ENCODE results near the gene RNF182. TPM values are rescaled to one million over a fixed set of nuclear protein-coding genes. Genes with fewer than 3 reads are reported as not detected.
A peak's percentile ranks its signal among the peaks of the same experiment; 100 is the strongest.

RNF182 gene
- total RNA-seq, 2 donors from 2014 or later: 0.16 to 0.25 TPM

DNA sequence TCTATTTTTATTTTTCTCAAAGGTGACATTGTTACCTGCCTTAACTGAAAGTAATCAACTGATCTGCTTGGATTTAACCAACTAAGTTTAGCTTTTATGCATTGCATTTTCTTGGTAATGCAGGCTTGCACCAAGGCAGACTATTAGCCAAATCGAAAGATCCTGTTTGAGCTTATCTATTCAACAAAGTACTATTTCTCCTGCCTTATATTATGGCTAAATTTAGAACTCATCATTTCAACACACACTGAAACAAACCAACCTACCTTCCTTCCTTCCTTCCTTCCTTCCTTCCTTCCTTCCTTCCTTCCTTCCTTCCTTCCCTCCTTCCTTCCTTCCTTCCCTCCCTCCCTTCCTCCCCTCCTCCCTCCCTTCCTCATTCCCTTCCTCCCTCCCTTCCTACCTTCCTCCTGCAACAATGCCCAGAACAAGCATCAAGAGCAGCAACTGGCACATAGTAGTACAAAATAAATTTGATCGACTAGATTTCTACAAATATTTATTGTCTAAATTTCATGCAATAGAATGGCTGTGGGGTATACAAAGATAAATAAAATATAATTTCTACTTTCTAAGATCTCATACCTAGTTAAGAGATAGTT, 17.0 kb upstream of the RNF182 start:
- H3K27me3 Mint-ChIP-seq: peaks cover 44% of the 10 kb centered on the region
- H3K4me3 Mint-ChIP-seq: no peak overlapping the region

DNA sequence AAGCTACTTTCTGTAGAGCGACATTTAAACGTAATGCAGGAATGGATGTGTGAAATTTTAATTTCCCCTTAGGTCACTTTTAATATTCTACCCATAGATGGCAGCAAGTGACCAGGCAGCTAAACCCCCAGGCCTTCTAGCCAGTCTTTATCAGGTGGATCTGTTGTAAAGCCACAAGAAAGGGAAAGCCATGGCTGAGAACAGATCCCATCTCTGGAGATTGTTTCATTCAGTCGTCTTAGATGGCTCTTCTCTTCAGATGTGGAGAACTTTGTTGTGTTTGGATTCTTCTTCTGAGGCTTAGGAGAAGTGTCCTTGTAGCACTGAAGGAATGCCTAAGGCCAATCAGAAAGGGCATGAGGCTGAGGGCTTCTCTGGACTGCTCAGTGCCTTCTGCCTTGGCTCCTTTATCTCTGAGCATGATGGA, 15.8 kb upstream of the RNF182 start:
- no peaks in the 10 kb centered on the region for H3K9me3 ChIP-seq (ENCODE audit: control insufficient read depth, low read length, poor library complexity, severe bottlenecking)
- Mint-ChIP-seq H3K4me1 (peaks cover 10% of the 10 kb centered on the region), H3K27me3 (peaks cover 40% of the 10 kb centered on the region), H3K36me3 (ENCODE audit: low read depth) (peaks cover 1% of the 10 kb centered on the region), H3K27ac (no peak overlapping the region), H3K4me3 (no peak overlapping the region)
- peak; percentile 97 for ATAC-seq
- peak; percentile 17 to 28 (median 21) for DNase-seq

More for the DNA sequence above, 17.0 kb upstream of the RNF182 start:
- H3K9me3 ChIP-seq (ENCODE audit: control insufficient read depth, low read length, poor library complexity, severe bottlenecking): no peaks in the 10 kb centered on the region
- Mint-ChIP-seq H3K27ac (no peak overlapping the region), H3K36me3 (ENCODE audit: low read depth) (peaks cover 2% of the 10 kb centered on the region), H3K4me1 (peaks cover 13% of the 10 kb centered on the region)
- ATAC-seq (no peak), DNase-seq (no peak)

DNA sequence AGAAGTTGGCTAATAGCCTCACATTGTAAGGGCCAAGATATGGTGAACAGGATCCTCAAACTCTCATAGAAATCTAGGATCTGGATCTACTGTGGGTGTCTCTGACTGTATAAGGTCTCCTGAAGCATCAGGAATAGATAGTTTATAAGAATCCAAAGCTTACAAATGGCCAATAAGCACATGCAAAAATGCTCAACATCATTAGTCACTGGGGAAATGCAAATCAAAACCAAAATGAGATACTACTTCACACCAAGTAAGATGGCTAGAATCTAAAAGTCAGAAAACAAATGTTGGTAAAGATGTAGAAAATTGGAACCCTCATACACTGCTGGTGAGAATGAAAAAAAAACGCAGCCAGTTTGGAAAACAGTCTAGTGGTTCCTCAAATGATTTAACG, 14.3 kb upstream of the RNF182 start:
- no peaks in the 10 kb centered on the region for H3K9me3 ChIP-seq (ENCODE audit: control insufficient read depth, low read length, poor library complexity, severe bottlenecking)
- Mint-ChIP-seq H3K4me3 (no peak overlapping the region), H3K27ac (no peak overlapping the region), H3K36me3 (ENCODE audit: low read depth) (no peaks in the 10 kb centered on the region), H3K4me1 (peaks cover 9% of the 10 kb centered on the region), H3K27me3 (peaks cover 42% of the 10 kb centered on the region)
- no peak for DNase-seq
- no peak for ATAC-seq

DNA sequence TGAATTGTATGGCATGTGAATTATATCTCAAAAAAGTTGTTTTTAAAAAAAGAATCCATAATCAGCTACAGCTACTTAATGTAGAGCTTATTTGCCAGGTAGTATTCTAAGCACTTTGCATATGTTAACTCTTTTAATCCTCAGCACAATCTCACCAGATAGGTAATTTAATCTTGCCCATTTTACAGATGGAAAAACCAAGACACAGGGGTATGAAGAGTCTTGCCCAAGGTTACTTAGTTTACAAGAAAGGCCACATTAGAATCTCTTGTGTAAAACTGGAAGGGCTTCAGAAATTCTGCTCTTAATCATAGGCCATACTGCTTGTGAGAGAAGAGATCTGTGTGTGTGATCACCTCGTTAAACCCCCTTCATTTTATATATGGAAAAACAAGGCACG, 13.4 kb upstream of the RNF182 start:
- ATAC-seq (no peak), DNase-seq (no peak)
- no peaks in the 10 kb centered on the region for H3K9me3 ChIP-seq (ENCODE audit: control insufficient read depth, low read length, poor library complexity, severe bottlenecking)
- H3K27ac Mint-ChIP-seq: no peak overlapping the region
- H3K36me3 Mint-ChIP-seq (ENCODE audit: low read depth): no peaks in the 10 kb centered on the region
- H3K4me3 Mint-ChIP-seq: no peak overlapping the region
- peaks cover 10% of the 10 kb centered on the region for H3K4me1 Mint-ChIP-seq
- peaks cover 50% of the 10 kb centered on the region for H3K27me3 Mint-ChIP-seq

DNA sequence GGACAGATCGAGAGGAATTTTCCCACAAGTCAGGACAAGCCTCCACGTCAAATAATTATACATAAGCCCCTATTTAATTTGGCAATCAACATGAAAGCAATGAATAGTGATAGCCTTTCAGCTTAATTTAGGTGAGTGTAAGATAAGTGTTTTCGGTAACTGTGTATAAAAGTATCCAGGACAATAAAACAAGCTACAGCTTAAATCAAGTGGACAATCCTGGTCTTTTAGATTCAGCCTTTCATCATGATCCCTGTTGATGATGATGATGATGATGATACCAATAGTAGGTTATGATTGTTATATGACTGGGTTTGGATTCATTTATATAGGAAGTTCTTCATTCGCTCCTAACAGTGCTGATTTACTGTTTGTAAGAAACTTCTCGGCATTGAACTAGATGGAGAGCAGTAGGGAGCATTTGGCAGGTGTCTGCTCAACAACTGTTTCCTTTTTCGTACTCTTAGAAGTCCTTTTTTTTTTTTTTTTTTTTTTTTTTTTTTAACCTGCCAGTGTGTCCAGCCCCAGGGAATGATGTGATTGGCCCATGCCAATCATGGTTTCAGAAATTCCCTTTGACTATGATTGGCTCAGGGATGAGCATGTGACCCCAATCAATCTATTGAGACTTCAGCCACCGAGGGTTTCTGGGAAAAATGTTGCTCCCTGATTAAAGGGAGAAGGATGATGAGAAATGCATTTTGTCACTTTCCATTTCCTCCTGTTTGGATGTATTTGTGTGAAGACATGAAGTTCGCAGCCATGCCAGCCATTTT, 11.3 kb upstream of the RNF182 start:
- no peaks in the 10 kb centered on the region for H3K36me3 Mint-ChIP-seq (ENCODE audit: low read depth)
- H3K4me3 Mint-ChIP-seq: no peak overlapping the region
- no peak for DNase-seq
- H3K27me3 Mint-ChIP-seq: peaks cover 63% of the 10 kb centered on the region
- H3K9me3 ChIP-seq (ENCODE audit: control insufficient read depth, low read length, poor library complexity, severe bottlenecking): no peaks in the 10 kb centered on the region
- peaks cover 13% of the 10 kb centered on the region for H3K4me1 Mint-ChIP-seq
- H3K27ac Mint-ChIP-seq: no peak overlapping the region
- ATAC-seq: no peak

DNA sequence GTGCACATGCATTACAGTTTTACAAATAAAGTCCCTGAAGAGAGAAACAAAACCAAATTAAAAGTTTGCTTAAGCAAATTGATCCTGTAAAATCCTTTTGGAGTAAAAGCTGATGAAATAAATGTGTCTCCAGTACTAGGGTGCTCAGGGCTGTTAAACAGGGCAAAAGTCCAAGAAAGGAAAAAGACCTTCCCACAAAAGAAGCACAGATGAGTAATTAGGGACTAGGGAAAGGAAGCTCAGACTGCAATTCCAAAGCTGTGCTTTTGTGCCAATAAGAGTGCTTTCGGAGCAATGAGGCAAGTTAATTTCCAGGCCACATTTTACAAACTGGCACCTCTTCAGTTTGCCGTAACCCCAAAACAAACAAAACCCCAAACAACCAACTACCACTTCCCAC, 10.4 kb upstream of the RNF182 start:
- H3K9me3 ChIP-seq (ENCODE audit: control insufficient read depth, low read length, poor library complexity, severe bottlenecking): no peaks in the 10 kb centered on the region
- H3K27ac Mint-ChIP-seq: no peak overlapping the region
- ATAC-seq (no peak), DNase-seq (no peak)
- H3K4me1 Mint-ChIP-seq: peaks cover 7% of the 10 kb centered on the region
- no peak overlapping the region for H3K4me3 Mint-ChIP-seq
- no peaks in the 10 kb centered on the region for H3K36me3 Mint-ChIP-seq (ENCODE audit: low read depth)
- peaks cover 69% of the 10 kb centered on the region for H3K27me3 Mint-ChIP-seq

DNA sequence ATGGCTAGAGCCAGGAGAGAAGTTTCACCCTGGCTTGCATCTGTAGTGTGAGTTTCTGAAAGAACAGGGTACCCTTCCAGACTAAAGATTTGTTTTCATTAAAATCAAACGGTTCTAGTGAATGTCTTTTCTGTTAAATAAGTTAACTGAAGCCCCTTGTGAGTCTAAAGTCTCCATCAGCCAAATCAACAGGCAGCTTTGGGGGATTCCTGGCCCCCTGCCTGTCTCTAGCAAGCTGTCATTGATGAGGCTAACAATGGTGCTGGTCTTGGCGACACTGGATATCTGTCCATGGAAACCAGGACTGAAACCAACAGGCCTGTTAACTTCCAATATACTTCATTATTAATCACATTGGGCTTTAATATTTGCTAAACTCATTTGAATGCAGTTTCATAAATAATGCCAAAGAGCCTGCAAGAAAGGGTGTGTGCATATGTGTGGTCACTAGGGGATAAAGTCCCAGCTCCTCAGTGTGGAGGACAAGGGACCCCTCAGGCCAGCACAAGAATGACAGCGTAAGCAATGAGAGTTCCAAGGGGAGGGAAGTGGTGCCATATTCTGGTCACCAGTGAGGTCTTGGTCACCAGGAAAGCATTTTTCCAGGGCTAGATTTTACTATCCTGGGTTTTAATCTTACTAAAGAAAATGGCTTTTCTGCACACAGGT, 9.1 kb upstream of the RNF182 start:
- ATAC-seq (no peak), DNase-seq (no peak)
- Mint-ChIP-seq H3K27ac (no peak overlapping the region), H3K4me3 (no peak overlapping the region), H3K27me3 (peaks cover 60% of the 10 kb centered on the region), H3K36me3 (ENCODE audit: low read depth) (no peaks in the 10 kb centered on the region), H3K4me1 (peaks cover 7% of the 10 kb centered on the region)
- no peaks in the 10 kb centered on the region for H3K9me3 ChIP-seq (ENCODE audit: control insufficient read depth, low read length, poor library complexity, severe bottlenecking)

DNA sequence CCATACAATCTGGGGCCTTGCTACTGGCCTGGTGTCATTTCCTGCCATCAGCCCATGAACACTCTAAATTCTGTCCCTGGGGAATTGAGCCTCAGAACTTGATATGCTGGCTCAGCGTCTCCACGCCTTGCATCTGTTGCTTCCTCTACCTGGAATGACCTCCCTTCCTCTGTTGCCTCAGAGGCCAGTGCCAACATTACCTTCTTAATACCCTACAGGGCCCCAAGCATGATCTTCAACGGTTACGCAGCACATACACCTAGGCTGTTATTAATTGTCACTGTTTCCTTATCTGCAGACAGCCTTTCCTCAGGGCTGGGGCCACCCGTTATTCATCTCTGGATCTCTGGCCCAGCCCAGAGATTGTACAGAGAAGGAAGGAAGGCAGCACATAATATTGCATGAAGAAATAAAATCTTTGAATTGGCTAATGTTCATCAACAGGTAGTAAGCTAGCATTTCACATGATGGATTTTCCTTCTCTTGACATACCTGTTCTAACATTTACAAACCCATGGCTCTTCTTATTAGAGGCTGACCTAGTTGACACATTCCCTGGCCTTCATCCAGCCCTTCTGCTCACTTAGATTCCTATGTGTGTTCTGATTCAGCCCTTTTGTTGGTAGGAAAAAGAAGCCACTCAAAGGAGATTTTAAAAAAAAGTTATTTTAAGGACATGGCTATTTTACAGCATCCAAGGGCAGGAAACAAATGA, 8.4 kb upstream of the RNF182 start:
- no peak for ATAC-seq
- H3K27me3 Mint-ChIP-seq: peaks cover 60% of the 10 kb centered on the region
- no peak overlapping the region for H3K27ac Mint-ChIP-seq

DNA sequence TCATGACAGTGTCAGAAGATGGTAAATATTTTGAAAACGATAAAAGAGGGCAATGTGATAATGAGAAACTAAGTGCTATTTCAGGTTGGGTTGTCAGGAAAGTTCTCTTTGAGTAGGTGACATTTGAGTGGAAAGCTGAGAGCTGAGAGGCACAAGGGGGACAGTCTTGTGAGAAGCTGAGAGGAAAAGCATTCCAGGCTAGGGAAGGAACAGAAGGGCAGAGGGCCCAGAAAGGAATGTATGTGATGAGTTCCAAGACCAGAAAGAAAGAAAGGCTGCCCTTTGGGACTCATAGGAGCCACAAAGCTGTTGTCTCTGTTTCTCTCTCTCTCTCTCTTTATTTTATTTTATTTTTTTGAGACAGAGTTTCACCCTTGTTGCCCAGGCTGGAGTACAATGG, 7.6 kb upstream of the RNF182 start:
- H3K27me3 Mint-ChIP-seq: peaks cover 60% of the 10 kb centered on the region
- peaks cover 7% of the 10 kb centered on the region for H3K4me1 Mint-ChIP-seq
- no peak overlapping the region for H3K4me3 Mint-ChIP-seq
- no peak for ATAC-seq
- DNase-seq: no peak
- H3K36me3 Mint-ChIP-seq (ENCODE audit: low read depth): no peaks in the 10 kb centered on the region
- no peaks in the 10 kb centered on the region for H3K9me3 ChIP-seq (ENCODE audit: control insufficient read depth, low read length, poor library complexity, severe bottlenecking)
- H3K27ac Mint-ChIP-seq: no peak overlapping the region

More for the DNA sequence above, 8.4 kb upstream of the RNF182 start:
- DNase-seq: no peak
- no peak overlapping the region for H3K4me3 Mint-ChIP-seq
- no peaks in the 10 kb centered on the region for H3K36me3 Mint-ChIP-seq (ENCODE audit: low read depth)
- peaks cover 7% of the 10 kb centered on the region for H3K4me1 Mint-ChIP-seq
- no peaks in the 10 kb centered on the region for H3K9me3 ChIP-seq (ENCODE audit: control insufficient read depth, low read length, poor library complexity, severe bottlenecking)

DNA sequence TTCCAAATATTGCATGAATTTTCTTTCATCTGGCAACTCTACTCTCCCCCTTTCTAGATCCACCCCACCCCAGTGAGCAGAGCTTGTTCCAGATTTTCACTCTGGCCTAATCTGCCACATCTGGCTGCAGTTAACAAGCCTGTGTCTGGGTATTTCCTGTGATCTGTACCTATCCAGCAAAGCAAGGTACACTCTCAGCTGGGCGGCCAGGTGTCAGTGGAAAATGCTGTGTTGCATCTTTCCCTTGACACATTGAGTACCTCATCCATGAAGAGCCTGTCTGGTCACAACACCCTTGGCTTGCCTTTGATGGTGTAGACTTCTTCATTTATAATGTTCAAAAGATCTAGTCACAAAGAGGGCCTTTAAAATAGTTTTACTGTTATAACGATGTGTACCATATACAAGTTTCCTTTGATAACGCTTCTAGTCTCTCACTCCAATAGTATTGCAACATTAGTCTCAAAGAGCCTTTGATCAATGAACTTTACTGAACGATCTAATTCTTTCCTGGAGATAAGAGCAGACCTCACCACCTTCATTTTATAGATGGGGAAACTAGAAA, 6.0 kb upstream of the RNF182 start:
- H3K4me3 Mint-ChIP-seq: no peak overlapping the region
- no peaks in the 10 kb centered on the region for H3K36me3 Mint-ChIP-seq (ENCODE audit: low read depth)
- ATAC-seq: no peak
- no peaks in the 10 kb centered on the region for H3K9me3 ChIP-seq (ENCODE audit: control insufficient read depth, low read length, poor library complexity, severe bottlenecking)
- peaks cover 51% of the 10 kb centered on the region for H3K27me3 Mint-ChIP-seq
- no peak for DNase-seq
- no peak overlapping the region for H3K27ac Mint-ChIP-seq
- H3K4me1 Mint-ChIP-seq: peaks cover 4% of the 10 kb centered on the region

DNA sequence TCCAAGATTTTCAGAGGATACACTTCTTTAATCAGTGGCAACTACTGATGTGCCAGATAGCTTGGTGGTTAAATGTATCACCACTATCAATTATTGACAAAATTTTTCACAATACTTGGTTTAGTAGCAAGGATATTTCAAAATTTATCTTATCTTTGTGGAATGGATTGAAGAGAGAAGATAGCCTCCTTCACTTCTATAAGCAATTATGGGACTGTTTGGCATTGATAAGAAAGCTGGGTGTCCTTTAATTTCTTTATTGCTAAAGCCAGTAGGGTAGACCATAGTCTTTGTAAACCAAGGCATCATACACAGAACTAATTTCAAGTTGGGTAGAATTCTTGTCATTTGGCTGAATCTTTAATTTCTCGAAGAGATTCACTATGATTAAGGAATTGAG, 4.9 kb upstream of the RNF182 start:
- Mint-ChIP-seq H3K4me1 (peaks cover 12% of the 10 kb centered on the region), H3K27ac (no peak overlapping the region), H3K36me3 (ENCODE audit: low read depth) (no peaks in the 10 kb centered on the region), H3K27me3 (peaks cover 49% of the 10 kb centered on the region), H3K4me3 (no peak overlapping the region)
- H3K9me3 ChIP-seq (ENCODE audit: control insufficient read depth, low read length, poor library complexity, severe bottlenecking): no peaks in the 10 kb centered on the region
- ATAC-seq (no peak), DNase-seq (no peak)

DNA sequence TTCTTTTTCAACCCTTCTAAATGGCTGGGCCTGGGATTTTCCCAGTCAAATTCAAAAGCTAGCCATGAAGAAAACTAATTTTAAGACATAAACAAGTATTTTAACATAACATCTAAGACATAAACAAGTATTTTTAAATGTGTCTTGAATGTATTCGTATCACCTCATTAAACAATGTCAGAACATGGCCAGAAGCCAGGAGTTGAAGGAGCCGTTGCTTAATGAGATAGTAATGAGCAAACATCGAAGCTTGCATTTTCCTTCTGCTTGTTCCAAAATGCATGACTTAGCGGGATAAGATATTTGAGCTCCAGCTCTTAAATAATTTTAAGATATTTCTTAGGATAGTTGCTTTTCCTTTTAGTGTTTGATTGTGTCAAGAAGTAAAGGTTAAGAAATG, 4.2 kb upstream of the RNF182 start:
- H3K4me3 Mint-ChIP-seq: no peak overlapping the region
- DNase-seq (no peak), ATAC-seq (no peak)
- no peaks in the 10 kb centered on the region for H3K9me3 ChIP-seq (ENCODE audit: control insufficient read depth, low read length, poor library complexity, severe bottlenecking)
- peaks cover 16% of the 10 kb centered on the region for H3K4me1 Mint-ChIP-seq
- H3K27me3 Mint-ChIP-seq: peaks cover 47% of the 10 kb centered on the region
- no peak overlapping the region for H3K27ac Mint-ChIP-seq
- peaks cover 3% of the 10 kb centered on the region for H3K36me3 Mint-ChIP-seq (ENCODE audit: low read depth)

DNA sequence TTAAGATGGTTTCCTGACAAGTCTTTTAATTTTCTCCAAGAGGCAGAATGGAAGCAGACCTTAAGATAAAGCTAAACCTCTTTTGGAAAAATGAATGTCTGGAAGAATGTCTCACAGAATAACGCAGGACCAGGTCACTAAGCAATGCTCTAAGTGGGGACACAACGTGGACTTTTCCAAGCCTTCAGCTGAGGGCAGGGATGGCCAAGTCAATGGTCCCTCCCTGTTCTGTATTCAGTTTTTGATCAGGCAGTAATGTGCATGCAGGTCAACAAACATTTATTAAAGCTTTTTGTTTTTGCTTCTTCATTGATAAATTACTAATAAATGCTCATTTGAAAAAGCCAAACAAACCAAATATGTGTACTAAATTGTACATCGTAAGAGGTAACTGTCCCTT, 2.0 kb upstream of the RNF182 start:
- Mint-ChIP-seq H3K4me3 (no peak overlapping the region), H3K27me3 (peaks cover 46% of the 10 kb centered on the region), H3K27ac (no peak overlapping the region), H3K36me3 (ENCODE audit: low read depth) (peaks cover 4% of the 10 kb centered on the region), H3K4me1 (peaks cover 16% of the 10 kb centered on the region)
- no peak for DNase-seq
- ATAC-seq: no peak
- no peaks in the 10 kb centered on the region for H3K9me3 ChIP-seq (ENCODE audit: control insufficient read depth, low read length, poor library complexity, severe bottlenecking)
